H1 (cell line): ENCODE measurements around the gene PLEKHG1. TPM values are rescaled to one million over a fixed set of nuclear protein-coding genes. Genes with fewer than 3 reads are reported as not detected.

Source experiments
- CTCF ChIA-PET: fragments of 300-600 bp; sonication (Branson Sonifier 250); formaldehyde crosslinking; loops from one replicate; lab custom pipeline; 2021; ENCODE audit not compliant: partially characterized antibody; lab: Charles Lee
- POLR2A ChIA-PET: fragments of 300-600 bp; sonication (Branson Sonifier 250); formaldehyde crosslinking; loops from one replicate; lab custom pipeline; 2021; ENCODE audit warnings: inconsistent platforms; ENCODE audit not compliant: partially characterized antibody; lab: Charles Lee
- DNase-seq, 2 experiments: peaks; one replicate each; pipeline versions ENCODE4 v3.0.0 to v3.0.0-alpha.2; 2010 to 2022; ENCODE audit warnings: low spot score in 2 of 2, low read depth in 1 of 2, mixed read lengths in 1 of 2
- FAIRE-seq: peaks from 2 replicates; lab custom pipeline; 2011; peaks lifted over from hg19 to GRCh38; lab: Jason Lieb, UNC
- H2AFZ ChIP-seq: 2 replicates; pipeline ENCODE4 v1.8.1; 2012; ENCODE audit warnings: low read length, inconsistent platforms
- H2AK5ac ChIP-seq: 2 replicates; pipeline ENCODE4 v1.6.1; 2013; ENCODE audit warnings: low read depth, low read length
- H2BK120ac ChIP-seq: replicated peaks from 2 replicates; pipeline ENCODE3; 2013; ENCODE audit warnings: low read depth, low read length, inconsistent platforms
- H2BK12ac ChIP-seq: 2 replicates; pipeline ENCODE4 v1.6.1; 2013; ENCODE audit warnings: low read depth, low read length
- H2BK15ac ChIP-seq: 2 replicates; pipeline ENCODE4 v1.6.1; 2013; ENCODE audit warnings: low read length
- H2BK20ac ChIP-seq: 2 replicates; pipeline ENCODE4 v1.6.1; 2013; ENCODE audit warnings: low read length
- H2BK5ac ChIP-seq: 2 replicates; pipeline ENCODE4 v1.6.1; 2013; ENCODE audit warnings: low read depth, low read length
- H3K14ac ChIP-seq: 2 replicates; pipeline ENCODE4 v1.6.1; 2013; ENCODE audit warnings: inconsistent platforms; ENCODE audit not compliant: insufficient read length
- H3K18ac ChIP-seq: 2 replicates; pipeline ENCODE4 v1.6.1; 2013; ENCODE audit warnings: low read length; ENCODE audit errors: extremely low read depth
- H3K23ac ChIP-seq: 2 replicates; pipeline ENCODE4 v1.6.1; 2013; ENCODE audit warnings: inconsistent platforms; ENCODE audit not compliant: insufficient read length
- H3K23me2 ChIP-seq: 2 replicates; pipeline ENCODE4 v1.6.1; 2013; ENCODE audit warnings: low read depth, low read length
- H3K27ac ChIP-seq: 2 replicates; pipeline ENCODE4 v1.6.1; 2011; ENCODE audit warnings: low read depth, low read length, inconsistent platforms
- H3K27me3 ChIP-seq, 4 experiments: replicated peaks in 1 of 4; 1 replicate in 1 of 4; 2 replicates in 3 of 4; pipeline versions ENCODE4 v1.6.1 to v1.8.1; 2011 to 2013; ENCODE audit warnings: low read length in 3 of 4, mild to moderate bottlenecking in 3 of 4, inconsistent platforms in 2 of 4, mixed read lengths in 2 of 4, moderate library complexity in 1 of 4; ENCODE audit not compliant: control insufficient read depth in 3 of 4, insufficient read depth in 3 of 4; ENCODE audit errors: extremely low read depth in 1 of 4
- H3K36me3 ChIP-seq, 4 experiments: 2 replicates each; pipeline versions ENCODE4 v1.6.1 to v1.8.1; 2011 to 2013; ENCODE audit warnings: mild to moderate bottlenecking in 4 of 4, low read length in 3 of 4, moderate library complexity in 2 of 4, control low read depth in 1 of 4, inconsistent platforms in 1 of 4; ENCODE audit not compliant: insufficient read depth in 4 of 4, control insufficient read depth in 2 of 4
- H3K4ac ChIP-seq: replicated peaks from 2 replicates; pipeline ENCODE3; 2013; ENCODE audit warnings: low read length, low read depth, mixed read lengths, inconsistent platforms; ENCODE audit not compliant: insufficient read length
- H3K4me1 ChIP-seq, 4 experiments: replicated peaks in 1 of 4; 1 replicate in 1 of 4; 2 replicates in 3 of 4; pipeline versions ENCODE4 v1.6.1 to v1.8.1; 2011 to 2013; ENCODE audit warnings: low read length in 3 of 4, inconsistent platforms in 2 of 4, mixed read lengths in 1 of 4; ENCODE audit not compliant: insufficient read depth in 4 of 4, control insufficient read depth in 3 of 4
- H3K4me2 ChIP-seq, 2 experiments: 2 replicates each; pipeline versions ENCODE4 v1.6.1 to v1.8.1; 2011 to 2013; ENCODE audit warnings: low read depth in 2 of 2, low read length in 2 of 2, control low read depth in 1 of 2, inconsistent platforms in 1 of 2, mild to moderate bottlenecking in 1 of 2; ENCODE audit not compliant: insufficient read depth in 1 of 2
- H3K4me3 ChIP-seq, 4 experiments: fragments of 200-600, 300-600 bp in 1 of 4; sonication (generic), shearing (Covaris generic), sonication (Bioruptor Twin) in 1 of 4; 2 replicates each; pipeline versions ENCODE4 v1.5.1 to v1.8.1; 2011 to 2016; ENCODE audit warnings: low read length in 4 of 4, low read depth in 3 of 4, control low read depth in 2 of 4, inconsistent platforms in 2 of 4, mild to moderate bottlenecking in 2 of 4, mixed read lengths in 1 of 4, moderate library complexity in 1 of 4; ENCODE audit not compliant: insufficient read depth in 2 of 4; ENCODE audit errors: extremely low read depth in 1 of 4
- H3K56ac ChIP-seq: replicated peaks from 2 replicates; pipeline ENCODE3; 2013; ENCODE audit warnings: low read depth, mild to moderate bottlenecking, mixed read lengths, low read length, inconsistent platforms; ENCODE audit not compliant: insufficient read length
- H3K79me1 ChIP-seq: 2 replicates; pipeline ENCODE4 v1.6.1; 2013; ENCODE audit warnings: low read depth, low read length, control low read depth
- H3K79me2 ChIP-seq, 2 experiments: 2 replicates each; pipeline versions ENCODE4 v1.6.1 to v1.8.1; 2012 to 2013; ENCODE audit warnings: low read length in 2 of 2, mild to moderate bottlenecking in 2 of 2, inconsistent platforms in 1 of 2; ENCODE audit not compliant: insufficient read depth in 2 of 2, control insufficient read depth in 1 of 2
- H3K9ac ChIP-seq, 4 experiments: replicated peaks in 1 of 4; 1 replicate in 1 of 4; 2 replicates in 3 of 4; pipeline versions ENCODE4 v1.6.1 to v1.8.1; 2011 to 2013; ENCODE audit warnings: low read depth in 3 of 4, low read length in 3 of 4, control low read depth in 2 of 4, mild to moderate bottlenecking in 2 of 4, moderate library complexity in 2 of 4, inconsistent platforms in 1 of 4; ENCODE audit errors: extremely low read depth in 1 of 4
- H3K9me3 ChIP-seq, 2 experiments: 2 replicates each; pipeline versions ENCODE4 v1.6.1 to v1.8.1; 2012 to 2013; ENCODE audit warnings: mild to moderate bottlenecking in 2 of 2, moderate library complexity in 2 of 2, control low read depth in 1 of 2, inconsistent platforms in 1 of 2, low read depth in 1 of 2, low read length in 1 of 2, mixed read lengths in 1 of 2; ENCODE audit not compliant: insufficient read depth in 2 of 2
- H4K20me1 ChIP-seq, 2 experiments: replicated peaks in 1 of 2; 2 replicates each; pipeline versions ENCODE3 to v1.8.1; 2011 to 2013; ENCODE audit warnings: inconsistent platforms in 2 of 2, low read length in 2 of 2, mild to moderate bottlenecking in 1 of 2; ENCODE audit not compliant: insufficient read depth in 2 of 2, control insufficient read depth in 1 of 2
- H4K5ac ChIP-seq: 2 replicates; pipeline ENCODE4 v1.6.1; 2013; ENCODE audit warnings: low read length, low read depth, mixed read lengths, inconsistent platforms; ENCODE audit not compliant: insufficient read length
- H4K8ac ChIP-seq: 2 replicates; pipeline ENCODE4 v1.8.0; 2013; ENCODE audit warnings: mild to moderate bottlenecking, moderate library complexity, low read length, inconsistent platforms; ENCODE audit not compliant: insufficient read depth; ENCODE audit errors: extremely low read depth
- H4K91ac ChIP-seq: replicated peaks from 2 replicates; pipeline ENCODE3; 2013; ENCODE audit warnings: low read length, mixed read lengths, inconsistent platforms; ENCODE audit not compliant: insufficient read length
- BCL11A ChIP-seq, 2 experiments: IDR thresholded peaks; one replicate each; pipeline ENCODE4 v1.6.1; 2011; ENCODE audit warnings: low read depth in 2 of 2, low read length in 2 of 2, mild to moderate bottlenecking in 2 of 2
- CEBPB ChIP-seq: IDR thresholded peaks from 2 replicates; pipeline ENCODE4 v1.6.1; 2012; ENCODE audit warnings: low read depth, low read length
- CTBP2 ChIP-seq: IDR thresholded peaks from 2 replicates; pipeline ENCODE4 v1.7.0; 2011; ENCODE audit warnings: borderline replicate concordance, mild to moderate bottlenecking, moderate library complexity, mixed read lengths, low read length; ENCODE audit not compliant: insufficient read depth, insufficient read length
- NANOG ChIP-seq: IDR thresholded peaks from 2 replicates; pipeline ENCODE4 v1.6.1; 2011; ENCODE audit warnings: low read length, low read depth, mild to moderate bottlenecking, inconsistent platforms; ENCODE audit not compliant: insufficient read depth, poor library complexity, severe bottlenecking
- NRF1 ChIP-seq: IDR thresholded peaks from 2 replicates; pipeline ENCODE4 v1.6.1; 2011; ENCODE audit warnings: mild to moderate bottlenecking, low read depth, low read length, improper control_type of control experiment
- PHF8 ChIP-seq: fragments of 200-600 bp; sonication (generic); conservative IDR thresholded peaks from 2 replicates; pipeline ENCODE4 v1.7.1; 2012; ENCODE audit warnings: low read depth, mild to moderate bottlenecking, inconsistent platforms, low read length, moderate library complexity
- SIN3A ChIP-seq, 2 experiments: IDR thresholded peaks in 1 of 2; conservative IDR thresholded peaks in 1 of 2; 2 replicates each; pipeline ENCODE4 v1.6.1; 2011 to 2012; ENCODE audit warnings: low read length in 2 of 2, improper control_type of control experiment in 1 of 2, low read depth in 1 of 2, mild to moderate bottlenecking in 1 of 2
- SP4 ChIP-seq: IDR thresholded peaks from 2 replicates; pipeline ENCODE4 v1.6.1; 2012; ENCODE audit warnings: low read length, inconsistent platforms
- TEAD4 ChIP-seq: IDR thresholded peaks from 2 replicates; pipeline ENCODE4 v1.6.1; 2012; ENCODE audit warnings: low read depth, low read length, inconsistent platforms, mixed read lengths
- WGBS, 2 experiments: shearing (Covaris generic) in 1 of 2; methylation state at CpG; one replicate each; pipeline versions ENCODE4 v1.1.6 to v1.1.7; 2013 to 2015; ENCODE audit warnings: low lambda C conversion rate in 2 of 2, mixed read lengths in 2 of 2, inconsistent platforms in 1 of 2, low coverage in 1 of 2, missing lambda C conversion rate in 1 of 2; ENCODE audit not compliant: insufficient replicate concordance in 2 of 2, insufficient coverage in 1 of 2, insufficient read length in 1 of 2; ENCODE audit errors: extremely low coverage in 1 of 2, missing lambda C conversion rate in 1 of 2; 5-methylcytosine and 5-hydroxymethylcytosine counted together
- polyA plus RNA-seq, 7 experiments: library from polyadenylated mRNA; depleted of rRNA in 3 of 7; stranded (reverse) in 5 of 7; unstranded in 2 of 7; fragments of >200 nt in 5 of 7; fragments of 200-250 nt in 2 of 7; gene quantifications; 1 replicate in 5 of 7; 2 replicates in 1 of 7; 4 replicates in 1 of 7; pipeline versions ENCODE4 v1.2.1 to v1.2.3, GENCODE V29; 2011 to 2013; ENCODE audit warnings: missing spikeins in 2 of 7, mixed read lengths in 2 of 7
- total RNA-seq: library from RNA; stranded (reverse); fragmentation: NEBNext Ultra II Directional; extraction: Animal tissue kit (Norgen Biotek cat#: 25700); gene quantifications from 2 replicates; pipeline ENCODE4 v1.2.1, GENCODE V29; 2021
- TF ChIP-seq, protein P1 (sequence below): IDR thresholded peaks from 2 replicates; pipeline ENCODE4 v1.6.1; 2011; ENCODE audit warnings: low read length, improper control_type of control experiment

The PLEKHG1 gene
- total and polyA plus RNA-seq, 2 of the 8 experiments (the other 6 are each of a cell fraction or from before 2014, with no cell fraction given): 0.94 to 2.2 TPM

DNA sequence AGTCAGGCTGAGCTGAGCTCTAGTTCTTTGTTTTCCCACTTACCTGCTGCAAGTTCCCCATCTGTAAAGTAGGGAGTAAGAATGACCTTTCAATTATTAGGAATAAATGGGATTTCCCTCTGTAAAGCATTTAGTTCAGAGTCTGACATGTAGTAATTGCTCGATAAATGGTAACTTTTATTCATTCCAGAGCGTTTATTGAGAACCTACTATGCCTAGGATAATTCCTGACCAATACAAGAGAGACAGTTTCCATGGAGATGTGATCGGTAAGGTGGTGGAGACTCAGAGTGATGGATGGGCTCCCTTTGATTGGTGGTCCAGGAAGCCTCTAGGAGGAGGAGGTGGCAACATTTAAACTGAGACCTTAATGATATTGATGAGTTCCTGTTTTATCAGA, 5.6 kb downstream of the PLEKHG1 start:
- H2BK20ac ChIP-seq: no peak overlapping the region
- no peak overlapping the region for H2AK5ac ChIP-seq
- no peak overlapping the region for H2BK120ac ChIP-seq
- 84% methylated on average over 3 of the region's 3 CpGs; no CpG with 5 or more reads in 1 of the 2 experiments for WGBS, 2 experiments
- FAIRE-seq (no peak), DNase-seq (no peak)
- no peak overlapping the region for H4K91ac ChIP-seq
- POLR2A ChIA-PET: interaction anchor here (1.6 kb wide), 1 partner anchor 9 kb away, joined by 3 read pairs; no protein-coding TSS in a partner anchor
- no peak overlapping the region for H2BK12ac ChIP-seq
- H3K4me1 ChIP-seq: peaks cover 0 to 2% (median 0%) of the 10 kb centered on the region in 4 experiments; a peak in 1 of 7 replicates
- no peak overlapping the region for H4K5ac ChIP-seq
- H3K4ac ChIP-seq: no peak overlapping the region
- no peak overlapping the region for H2BK15ac ChIP-seq
- no peak overlapping the region for H2BK5ac ChIP-seq
- H3K79me1 ChIP-seq: no peaks in the 10 kb centered on the region
- H4K8ac ChIP-seq: no peak overlapping the region
- no peak overlapping the region for H3K27ac ChIP-seq
- H3K14ac ChIP-seq: no peak overlapping the region
- CTCF ChIA-PET: interaction anchor here (1.5 kb wide), 1 partner anchor 210 kb away, joined by 3 read pairs; no protein-coding TSS in a partner anchor
- H2AFZ ChIP-seq: no peak overlapping the region
- H3K56ac ChIP-seq: no peak overlapping the region
- H3K4me2 ChIP-seq: no peak overlapping the region
- H3K4me3 ChIP-seq: no peak overlapping the region
- no peak overlapping the region for H3K9ac ChIP-seq
- H4K20me1 ChIP-seq: no peaks in the 10 kb centered on the region
- H3K18ac ChIP-seq: no peak overlapping the region
- no peaks in the 10 kb centered on the region for H3K79me2 ChIP-seq
- H3K9me3 ChIP-seq: no peaks in the 10 kb centered on the region
- H3K36me3 ChIP-seq: no peaks in the 10 kb centered on the region
- H3K23me2 ChIP-seq: peaks cover 3% of the 10 kb centered on the region
- H3K23ac ChIP-seq: no peak overlapping the region
- H3K27me3 ChIP-seq: peaks cover 4 to 18% (median 15%) of the 10 kb centered on the region in 4 experiments
- TF ChIP-seq SIN3A (conservative IDR thresholded peaks at IDR 0.05 in 1 of 2, IDR thresholded peaks at IDR 0.05 in 1 of 2; ENCODE audit: low read depth in 1 of 2, low read length in 2 of 2) (no peak), BCL11A (IDR thresholded peaks at IDR 0.05; ENCODE audit: low read depth in 2 of 2, low read length in 2 of 2) (no peak), CEBPB (no peak), SP4 (no peak), TEAD4 (no peak), CTBP2 (no peak), NRF1 (no peak), NANOG (no peak), PHF8 (no peak)
- TF ChIP-seq, protein P1, sequence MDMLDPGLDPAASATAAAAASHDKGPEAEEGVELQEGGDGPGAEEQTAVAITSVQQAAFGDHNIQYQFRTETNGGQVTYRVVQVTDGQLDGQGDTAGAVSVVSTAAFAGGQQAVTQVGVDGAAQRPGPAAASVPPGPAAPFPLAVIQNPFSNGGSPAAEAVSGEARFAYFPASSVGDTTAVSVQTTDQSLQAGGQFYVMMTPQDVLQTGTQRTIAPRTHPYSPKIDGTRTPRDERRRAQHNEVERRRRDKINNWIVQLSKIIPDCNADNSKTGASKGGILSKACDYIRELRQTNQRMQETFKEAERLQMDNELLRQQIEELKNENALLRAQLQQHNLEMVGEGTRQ: no peak
